MCF 10A (cell line): ENCODE data around the gene NADSYN1. TPM values are rescaled to one million over a fixed set of nuclear protein-coding genes. Genes with fewer than 3 reads are reported as not detected.

Experiments used
- BruUV-seq: library from RNA; stranded (reverse); fragments of 400-500 nt; replicated peaks from 2 replicates; lab custom pipeline; 2021; lab: Mats Ljungman, UMichigan
- CTCF ChIA-PET: fragments of 300-600 bp; sonication (Branson Sonifier 250); formaldehyde crosslinking; extraction: SDS; loops from one replicate; lab custom pipeline; 2021; ENCODE audit warnings: antibody characterized with exemption, inconsistent platforms; lab: Yijun Ruan, JAX
- POLR2A ChIA-PET: fragments of 300-600, 350-650 bp; sonication (Branson Sonifier 250); formaldehyde crosslinking; extraction: SDS; loops from one replicate; lab custom pipeline; 2020; ENCODE audit warnings: antibody characterized with exemption, inconsistent platforms; lab: Yijun Ruan, JAX
- DNase-seq: peaks from one replicate; pipeline ENCODE4 v3.0.0-alpha.2; 2018; ENCODE audit not compliant: unreplicated experiment
- H3K27ac Mint-ChIP-seq: one replicate; pipeline ENCODE4 v1.8.0; 2022; ENCODE audit warnings: mild to moderate bottlenecking, low read depth, mixed read lengths; ENCODE audit not compliant: unreplicated experiment
- H3K27me3 Mint-ChIP-seq: one replicate; pipeline ENCODE4 v1.8.0; 2022; ENCODE audit warnings: mixed read lengths; ENCODE audit not compliant: insufficient read depth, unreplicated experiment
- H3K36me3 Mint-ChIP-seq: one replicate; pipeline ENCODE4 v1.8.0; 2022; ENCODE audit warnings: mild to moderate bottlenecking, moderate library complexity, mixed read lengths; ENCODE audit not compliant: insufficient read depth, unreplicated experiment
- H3K4me1 Mint-ChIP-seq: one replicate; pipeline ENCODE4 v1.8.0; 2022; ENCODE audit warnings: mixed read lengths; ENCODE audit not compliant: insufficient read depth, unreplicated experiment
- H3K4me3 Mint-ChIP-seq: one replicate; pipeline ENCODE4 v1.8.0; 2022; ENCODE audit warnings: mild to moderate bottlenecking, moderate library complexity, mixed read lengths; ENCODE audit not compliant: unreplicated experiment
- H3K9me3 Mint-ChIP-seq: one replicate; pipeline ENCODE4 v1.8.0; 2022; ENCODE audit warnings: mixed read lengths; ENCODE audit not compliant: unreplicated experiment
- CTCF ChIP-seq: fragments of 200-600 bp; IDR thresholded peaks from one replicate; pipeline ENCODE4 v1.8.0; 2022; ENCODE audit warnings: antibody characterized with exemption, mild to moderate bottlenecking; ENCODE audit not compliant: unreplicated experiment
- intact Hi-C: fragments of 100-400 bp; cut with micrococcal nuclease; formaldehyde crosslinking; loops from 2 replicates; pipeline ENCODE4 v1.14.1; 2022
- total RNA-seq: library from RNA; stranded (reverse); gene quantifications from 2 replicates; pipeline ENCODE4 v1.2.3, GENCODE V29; 2022

NADSYN1 gene
- total RNA-seq, 1 experiment from 2014 or later: 73.6 TPM

GRCh38 chr11:71499125-71499524 lies 46.1 kb downstream of the NADSYN1 start:
- no peaks in the 10 kb centered on the region for H3K4me1 Mint-ChIP-seq
- H3K9me3 Mint-ChIP-seq: no peaks in the 10 kb centered on the region

GRCh38 chr11:71499546-71499945 lies 46.5 kb downstream of the NADSYN1 start:
- DNase-seq: no peak
- ChIA-PET POLR2A (no interaction called here), CTCF (no interaction called here)
- no peaks in the 10 kb centered on the region for H3K27me3 Mint-ChIP-seq
- BruUV-seq: no TSS peak
- TF ChIP-seq CTCF: no peak
- no peak overlapping the region for H3K4me3 Mint-ChIP-seq
- H3K4me1 Mint-ChIP-seq: no peaks in the 10 kb centered on the region
- peaks cover 60% of the 10 kb centered on the region for H3K36me3 Mint-ChIP-seq
- no peak overlapping the region for H3K27ac Mint-ChIP-seq
- H3K9me3 Mint-ChIP-seq: no peaks in the 10 kb centered on the region
- intact Hi-C loops: no loop called here

More at GRCh38 chr11:71499125-71499524, 46.1 kb downstream of the NADSYN1 start:
- DNase-seq: no peak
- no peak for TF ChIP-seq CTCF
- Mint-ChIP-seq H3K4me3 (no peak overlapping the region), H3K36me3 (peaks cover 64% of the 10 kb centered on the region), H3K27ac (no peak overlapping the region), H3K27me3 (no peaks in the 10 kb centered on the region)
- ChIA-PET POLR2A (no interaction called here), CTCF (no interaction called here)
- intact Hi-C loops: no loop called here
- BruUV-seq: no TSS peak

DNA sequence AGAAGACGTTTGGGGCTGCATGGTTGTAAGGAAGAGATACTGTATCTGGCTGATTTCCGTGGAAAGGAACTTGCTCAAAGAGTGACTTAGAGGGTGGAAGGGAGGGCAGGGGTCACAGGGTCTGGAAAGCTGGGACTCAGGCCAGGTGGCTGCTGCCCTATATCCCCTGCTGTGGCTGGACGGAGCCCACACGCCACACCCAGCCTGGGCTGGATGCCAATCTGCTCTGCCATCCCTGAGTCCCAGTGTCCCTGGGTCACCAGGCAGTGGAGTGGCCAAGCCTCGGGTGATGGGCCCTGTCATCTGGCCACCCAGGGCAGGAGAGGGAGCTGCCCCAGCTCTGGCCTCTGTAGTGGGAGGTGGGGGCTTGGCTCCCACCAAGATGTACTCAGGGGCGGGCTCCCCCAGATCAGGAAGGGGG lies 47.6 kb downstream of the NADSYN1 start:
- POLR2A ChIA-PET: interaction anchor here (0.8 kb wide), 1 partner anchor 9 kb away, joined by 3 read pairs; no protein-coding TSS in a partner anchor
- peak; percentile 9 for DNase-seq
- no peaks in the 10 kb centered on the region for H3K27me3 Mint-ChIP-seq
- no peak overlapping the region for H3K27ac Mint-ChIP-seq
- no peaks in the 10 kb centered on the region for H3K9me3 Mint-ChIP-seq
- no peaks in the 10 kb centered on the region for H3K4me1 Mint-ChIP-seq
- peaks cover 50% of the 10 kb centered on the region for H3K36me3 Mint-ChIP-seq
- H3K4me3 Mint-ChIP-seq: no peak overlapping the region
- TF ChIP-seq CTCF: no peak
- no TSS peak for BruUV-seq
- CTCF ChIA-PET: interaction anchor here (0.6 to 0.8 kb wide), 2 partner anchors 9 to 1175 kb away, joined by 3 to 4 read pairs; no protein-coding TSS in a partner anchor
- intact Hi-C loops: no loop called here

DNA sequence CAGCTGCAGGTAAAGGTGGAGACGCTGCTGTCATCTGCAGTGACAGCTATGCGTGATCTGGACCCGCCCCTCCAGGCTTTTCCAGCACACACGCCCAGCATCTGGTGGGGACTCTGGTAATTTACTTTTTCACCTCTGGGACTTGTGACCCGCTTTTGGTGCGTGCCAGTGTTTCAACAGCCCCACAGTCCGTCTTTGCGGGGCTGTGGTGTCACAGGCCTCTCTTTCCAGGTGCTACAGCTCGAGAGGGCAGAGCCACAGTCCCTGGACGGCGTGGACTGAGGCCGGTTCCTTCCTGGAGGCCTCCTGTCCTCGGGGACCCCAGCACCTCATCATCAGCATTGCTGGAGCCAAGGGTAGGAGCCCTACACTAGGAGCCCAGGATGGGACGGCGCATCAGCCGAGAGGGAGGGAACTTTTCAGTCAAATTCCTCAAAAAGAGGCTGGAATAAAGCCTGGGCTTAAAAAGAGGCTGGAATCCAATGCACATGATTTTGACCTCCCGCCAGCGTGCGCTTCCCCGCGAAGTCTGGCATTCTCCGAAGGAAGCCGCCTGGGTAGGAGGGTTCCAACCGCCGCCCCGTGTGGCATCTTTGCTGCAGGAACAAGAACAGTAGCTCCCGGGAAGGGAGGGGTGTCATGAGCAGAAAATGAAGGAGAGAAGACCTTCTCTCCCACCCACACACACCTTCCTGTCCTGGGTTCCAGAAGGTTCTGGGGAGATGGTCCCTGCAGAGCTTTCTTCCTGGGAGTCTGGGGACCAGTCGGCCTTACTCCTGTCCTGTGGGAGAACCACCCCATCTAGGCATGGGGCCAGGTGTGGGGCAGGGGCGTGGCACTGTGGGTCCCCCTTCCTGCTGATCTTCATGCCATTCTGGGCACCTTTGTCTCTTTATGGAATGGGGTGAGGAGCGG lies 48.3 kb downstream of the NADSYN1 start:
- POLR2A ChIA-PET: interaction anchor here (0.8 kb wide), 1 partner anchor 8 kb away, joined by 3 read pairs; no protein-coding TSS in a partner anchor
- no peak for TF ChIP-seq CTCF
- BruUV-seq: no TSS peak
- Mint-ChIP-seq H3K36me3 (peaks cover 43% of the 10 kb centered on the region), H3K27ac (no peak overlapping the region), H3K4me1 (no peaks in the 10 kb centered on the region), H3K4me3 (no peak overlapping the region), H3K27me3 (no peaks in the 10 kb centered on the region), H3K9me3 (no peaks in the 10 kb centered on the region)
- intact Hi-C loops: no loop called here
- DNase-seq: no peak
- CTCF ChIA-PET: interaction anchor here (0.8 kb wide), 1 partner anchor 9 kb away, joined by 4 read pairs; no protein-coding TSS in a partner anchor
